ENCODE measurements around the gene ROBO4. TPM values are rescaled to one million over a fixed set of nuclear protein-coding genes. Genes with fewer than 3 reads are reported as not detected.

Gene ROBO4
- total and polyA plus RNA-seq, 2 donors (not counting 1 experiment from before 2014, with no cell fraction given), result not detected

DNA sequence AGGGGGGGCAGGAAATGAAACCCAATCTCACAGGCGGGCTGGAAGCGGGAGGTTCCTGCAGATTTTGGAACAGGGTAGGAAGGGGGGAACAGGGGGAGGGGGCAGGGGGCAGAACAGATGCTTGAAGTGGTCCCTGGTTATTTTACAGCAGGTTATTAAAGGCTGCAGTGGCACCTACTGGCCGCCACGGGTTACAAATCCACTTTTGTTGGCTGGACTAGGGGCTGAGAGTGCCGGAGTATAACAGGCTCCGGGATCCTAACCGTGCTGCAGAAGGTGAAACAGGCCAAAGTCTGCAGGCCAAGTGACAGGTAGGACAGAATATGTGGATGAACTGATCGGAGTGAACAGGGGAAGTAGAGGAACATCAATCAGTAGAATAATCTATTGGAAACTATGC is 30.0 kb downstream of the ROBO4 start:
- intact Hi-C loops (cut with micrococcal nuclease), result loop anchor here (5.0 kb wide), 1 partner anchor 65 kb away; the partner anchor contains the start of gene MSANTD2
- Histone ChIP-seq H3K27me3 (replicated peaks in 1 of 4; ENCODE audit: control extremely low read depth in 1 of 4, control insufficient read depth in 3 of 4, insufficient read depth in 4 of 4, low read length in 3 of 4) (peaks cover 0 to 86% (median 63%) of the 10 kb centered on the region in 4 experiments), H3K4me1 (ENCODE audit: control insufficient read depth in 2 of 2, insufficient read depth in 2 of 2, low read length in 2 of 2) (peaks cover 39 to 50% of the 10 kb centered on the region in 2 donors), H3K4me3 (ENCODE audit: control extremely low read depth in 1 of 5, extremely low read depth in 1 of 5, insufficient read depth in 1 of 5, low read depth in 2 of 5, low read length in 4 of 5) (no peak overlapping the region), H3K27ac (ENCODE audit: low read length in 2 of 2) (no peak overlapping the region), H4K20me1 (ENCODE audit: control insufficient read depth, insufficient read depth, low read length, poor library complexity, severe bottlenecking) (no peaks in the 10 kb centered on the region), H3K4me2 (replicated peaks; ENCODE audit: low read depth, low read length, poor library complexity, severe bottlenecking) (no peak overlapping the region), H3K9ac (ENCODE audit: low read length) (no peak overlapping the region), H3K36me3 (replicated peaks in 1 of 2; ENCODE audit: control extremely low read depth in 1 of 2, control insufficient read depth in 1 of 2, extremely low read depth in 1 of 2, insufficient read depth in 2 of 2, low read length in 1 of 2) (no peaks in the 10 kb centered on the region), H3K9me3 (ENCODE audit: control extremely low read depth in 1 of 3, control insufficient read depth in 2 of 3, insufficient read depth in 1 of 3, low read length in 2 of 3) (peaks cover 0 to 48% (median 2%) of the 10 kb centered on the region in 3 donors), H3K79me2 (ENCODE audit: control insufficient read depth, insufficient read depth, low read length) (no peaks in the 10 kb centered on the region), H2AFZ (ENCODE audit: insufficient read depth, low read depth, low read length, poor library complexity, severe bottlenecking) (no peak overlapping the region)
- TF ChIP-seq EZH2 (IDR thresholded peaks at IDR 0.05; ENCODE audit: borderline replicate concordance, insufficient read depth, low read depth, low read length, poor library complexity, severe bottlenecking), result no peak
- TF ChIP-seq, protein P1, sequence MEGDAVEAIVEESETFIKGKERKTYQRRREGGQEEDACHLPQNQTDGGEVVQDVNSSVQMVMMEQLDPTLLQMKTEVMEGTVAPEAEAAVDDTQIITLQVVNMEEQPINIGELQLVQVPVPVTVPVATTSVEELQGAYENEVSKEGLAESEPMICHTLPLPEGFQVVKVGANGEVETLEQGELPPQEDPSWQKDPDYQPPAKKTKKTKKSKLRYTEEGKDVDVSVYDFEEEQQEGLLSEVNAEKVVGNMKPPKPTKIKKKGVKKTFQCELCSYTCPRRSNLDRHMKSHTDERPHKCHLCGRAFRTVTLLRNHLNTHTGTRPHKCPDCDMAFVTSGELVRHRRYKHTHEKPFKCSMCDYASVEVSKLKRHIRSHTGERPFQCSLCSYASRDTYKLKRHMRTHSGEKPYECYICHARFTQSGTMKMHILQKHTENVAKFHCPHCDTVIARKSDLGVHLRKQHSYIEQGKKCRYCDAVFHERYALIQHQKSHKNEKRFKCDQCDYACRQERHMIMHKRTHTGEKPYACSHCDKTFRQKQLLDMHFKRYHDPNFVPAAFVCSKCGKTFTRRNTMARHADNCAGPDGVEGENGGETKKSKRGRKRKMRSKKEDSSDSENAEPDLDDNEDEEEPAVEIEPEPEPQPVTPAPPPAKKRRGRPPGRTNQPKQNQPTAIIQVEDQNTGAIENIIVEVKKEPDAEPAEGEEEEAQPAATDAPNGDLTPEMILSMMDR (IDR thresholded peaks at IDR 0.05), result peak; percentile 36
- ATAC-seq (ENCODE audit: low read depth), result peak; percentile 54
- Mint-ChIP-seq H3K4me3 (no peak overlapping the region), H3K4me1 (peaks cover 23% of the 10 kb centered on the region), H3K27ac (no peak overlapping the region), H3K9me3 (ENCODE audit: insufficient read depth) (no peaks in the 10 kb centered on the region), H3K27me3 (peaks cover 84% of the 10 kb centered on the region)
- DNase-seq, result peak; percentile 55
- WGBS (ENCODE audit: insufficient coverage), result 2% methylated on average over 7 of the region's 8 CpGs
- ChIA-PET CTCF (interaction anchor here (2.2 to 3.0 kb wide), 2 partner anchors 8 to 203 kb away, joined by 7 to 15 read pairs; no protein-coding TSS in a partner anchor), POLR2A (no interaction called here)
